ENCODE measurements around the gene TMEM174.

TMEM174 gene

GRCh38 chr5:73154208-73155006 is 18.6 kb upstream of the TMEM174 start:
- no peak for DNase-seq

- no peak for DNase-seq
These were observed 17.4 kb upstream of the TMEM174 start for GRCh38 chr5:73155271-73156222.

GRCh38 chr5:73157414-73158303 is 15.3 kb upstream of the TMEM174 start:
- no peak for DNase-seq

- no peak for DNase-seq
These were observed 14.7 kb upstream of the TMEM174 start for GRCh38 chr5:73158313-73158712.

DNA sequence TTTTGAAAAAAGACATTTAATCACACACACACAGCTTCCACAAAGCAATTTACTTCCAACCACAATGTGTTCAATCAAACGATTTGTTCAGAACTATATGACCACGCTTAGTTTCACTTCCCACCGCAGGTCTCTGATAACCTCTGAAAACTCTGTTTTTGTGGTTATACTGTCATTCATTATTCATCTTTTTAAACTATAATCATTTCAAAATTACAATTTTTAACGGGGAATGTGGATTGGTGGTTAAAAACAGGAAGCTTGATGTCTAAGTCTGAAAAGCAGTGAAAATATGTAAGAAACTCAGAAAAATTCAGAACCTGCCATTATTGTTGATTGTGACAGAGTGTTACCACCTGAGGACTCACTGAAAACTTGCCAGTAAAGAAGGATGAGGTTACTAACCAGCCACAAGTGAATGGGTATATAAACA is 12.7 kb upstream of the TMEM174 start:
- peak in 2 of 5 donors; percentile 41 to 82 for DNase-seq

DNA sequence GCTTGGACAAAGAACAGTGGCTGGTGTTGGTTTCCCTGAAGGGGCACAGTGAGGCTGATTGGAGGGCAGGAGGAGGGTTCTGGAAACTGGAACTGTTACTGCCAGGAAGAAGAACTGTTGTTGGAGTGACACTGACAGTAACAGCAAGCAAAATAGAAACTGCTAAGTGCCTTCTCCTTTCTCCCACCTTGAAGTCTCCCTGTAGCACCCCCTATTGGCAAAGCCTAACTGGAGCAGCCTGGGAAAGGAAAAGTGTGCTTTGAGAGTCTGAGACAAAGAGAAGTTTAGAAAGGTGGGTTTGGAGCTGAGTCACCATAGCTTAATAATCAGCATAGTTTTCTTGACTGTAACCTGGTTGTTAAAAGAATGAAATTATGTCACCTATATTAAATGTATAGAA is 2.5 kb upstream of the TMEM174 start:
- peak in 1 of 5 donors; percentile 23 for DNase-seq

GRCh38 chr5:73171495-73171894 is 1.5 kb upstream of the TMEM174 start:
- DNase-seq, result no peak

- DNase-seq, result no peak
These were observed 1.3 kb downstream of the TMEM174 start for GRCh38 chr5:73174100-73174815.

GRCh38 chr5:73176250-73176649 is 3.3 kb downstream of the TMEM174 start:
- DNase-seq, result no peak

- DNase-seq, result no peak
These were observed 5.3 kb downstream of the TMEM174 start for GRCh38 chr5:73178265-73178664.

DNA sequence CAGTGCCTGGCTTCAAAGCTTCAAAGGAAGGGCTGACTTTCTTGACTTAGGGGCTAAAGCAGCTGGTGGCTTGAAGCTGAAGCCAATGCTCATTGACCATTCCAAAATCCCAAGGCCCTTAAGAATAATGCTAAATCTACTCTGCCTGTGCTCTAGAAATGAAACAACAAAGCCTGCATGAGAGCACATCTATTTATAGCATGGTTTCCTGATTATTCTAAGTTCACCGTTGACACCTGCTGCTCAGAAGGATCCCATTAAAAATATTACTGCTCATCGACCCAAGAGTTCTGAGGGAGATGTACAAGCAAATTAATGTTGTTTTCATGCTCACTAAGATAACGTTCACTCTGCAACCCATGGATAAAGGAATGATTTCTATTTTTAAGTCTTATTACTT is 6.7 kb downstream of the TMEM174 start:
- no peak for DNase-seq

DNA sequence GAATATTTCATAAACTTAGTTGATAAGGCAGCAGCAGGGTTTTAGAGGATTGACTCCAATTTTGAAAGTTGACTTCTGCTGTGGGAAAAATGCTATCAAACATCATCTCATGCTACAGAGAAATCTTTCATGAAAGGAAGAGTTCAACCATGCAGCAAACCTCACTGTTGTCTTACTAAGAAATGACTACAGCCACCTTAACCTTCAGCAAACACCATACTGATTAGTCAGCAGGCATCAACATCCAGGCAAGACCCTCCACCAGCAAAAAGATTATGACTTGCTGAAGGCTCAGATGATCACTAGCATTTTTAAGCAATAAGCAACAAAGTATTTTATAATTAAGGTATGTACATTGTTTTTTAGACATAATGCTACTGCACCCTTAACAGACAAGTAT is 7.6 kb downstream of the TMEM174 start:
- DNase-seq, result no peak

DNA sequence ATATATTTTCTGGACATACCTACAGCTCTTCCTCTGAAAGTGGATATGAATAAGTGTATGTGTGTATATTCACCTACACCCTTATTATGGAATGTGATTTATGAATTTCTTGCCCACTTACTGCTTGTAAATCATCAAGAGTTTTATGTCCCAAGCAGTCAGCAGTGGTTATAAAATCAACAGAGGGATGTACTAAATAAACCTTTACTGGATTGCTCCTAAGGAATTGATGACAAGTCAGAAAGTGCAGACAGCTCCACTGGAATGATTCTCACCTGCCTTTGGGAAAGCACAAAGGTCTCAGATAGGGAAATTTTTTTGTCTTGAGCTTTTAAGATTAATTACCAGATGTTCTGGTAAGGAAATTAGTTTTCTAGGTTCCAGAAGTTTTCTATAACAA is 9.3 kb downstream of the TMEM174 start:
- no peak for DNase-seq

DNA sequence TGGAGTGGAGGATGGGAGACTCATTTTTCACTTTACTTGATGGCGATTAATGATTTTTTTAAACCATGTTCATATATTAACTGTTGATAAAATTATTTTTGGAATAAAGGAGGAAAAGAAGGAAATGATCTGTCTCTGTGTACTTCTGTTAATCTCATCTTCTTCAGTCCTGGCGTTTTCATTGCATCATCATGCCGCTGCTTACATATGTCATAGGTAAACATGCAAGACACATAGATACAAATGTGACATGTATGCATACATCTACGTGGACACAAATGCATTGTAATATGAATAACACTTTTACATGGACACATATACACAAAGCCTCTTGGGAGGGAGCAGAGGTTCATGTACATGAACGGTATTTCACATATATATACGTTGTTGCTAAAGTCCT is 10.0 kb downstream of the TMEM174 start:
- DNase-seq, result no peak

GRCh38 chr5:73183481-73183891 is 10.5 kb downstream of the TMEM174 start:
- DNase-seq, result no peak

DNA sequence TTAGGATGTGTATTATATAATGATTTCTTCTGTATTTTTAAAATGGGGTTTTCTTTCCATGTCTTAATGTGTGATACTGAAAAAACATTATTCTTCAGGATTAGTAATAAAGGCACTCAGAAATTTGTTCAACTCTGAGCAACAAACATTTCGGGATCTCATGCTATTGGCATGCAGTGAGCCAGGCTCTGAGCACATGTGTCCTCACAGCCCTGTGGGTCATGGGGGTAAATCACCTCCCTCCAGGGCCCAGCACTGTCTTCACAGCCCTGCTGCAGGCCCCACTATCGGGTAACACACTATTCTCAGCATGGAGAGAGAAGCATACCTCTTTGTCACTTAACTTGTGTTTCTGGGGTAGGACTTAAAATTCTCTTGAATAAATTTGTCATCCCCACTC is 14.0 kb downstream of the TMEM174 start:
- no peak for DNase-seq

GRCh38 chr5:73188764-73189531 is 16.0 kb downstream of the TMEM174 start:
- DNase-seq, result no peak

DNA sequence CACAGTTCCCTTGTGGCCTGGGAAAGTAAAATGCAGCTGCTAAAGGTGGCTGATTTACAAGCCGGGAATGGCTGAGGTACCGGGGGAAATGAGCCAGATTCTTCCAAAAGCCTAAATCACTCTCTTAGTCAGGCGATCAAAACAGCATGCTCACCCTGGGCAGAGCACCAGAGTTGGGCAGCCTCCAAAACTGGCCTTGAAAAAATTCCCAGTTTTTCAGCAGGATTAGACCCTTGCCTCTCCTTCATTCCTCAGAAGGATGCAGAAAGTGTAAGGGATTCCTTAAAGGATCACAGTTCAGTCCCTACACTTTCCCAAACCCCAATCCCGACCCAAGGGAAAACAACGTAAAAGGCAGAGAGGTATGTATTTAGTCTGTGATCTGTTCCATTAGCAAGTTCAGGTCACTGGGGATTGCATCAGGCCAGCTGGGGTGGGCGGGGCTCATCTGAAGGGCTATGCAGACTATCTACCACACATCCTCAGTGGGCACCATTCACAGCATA is 16.9 kb downstream of the TMEM174 start:
- DNase-seq, result no peak

GRCh38 chr5:73192370-73192769 is 19.4 kb downstream of the TMEM174 start:
- DNase-seq, result no peak

DNA sequence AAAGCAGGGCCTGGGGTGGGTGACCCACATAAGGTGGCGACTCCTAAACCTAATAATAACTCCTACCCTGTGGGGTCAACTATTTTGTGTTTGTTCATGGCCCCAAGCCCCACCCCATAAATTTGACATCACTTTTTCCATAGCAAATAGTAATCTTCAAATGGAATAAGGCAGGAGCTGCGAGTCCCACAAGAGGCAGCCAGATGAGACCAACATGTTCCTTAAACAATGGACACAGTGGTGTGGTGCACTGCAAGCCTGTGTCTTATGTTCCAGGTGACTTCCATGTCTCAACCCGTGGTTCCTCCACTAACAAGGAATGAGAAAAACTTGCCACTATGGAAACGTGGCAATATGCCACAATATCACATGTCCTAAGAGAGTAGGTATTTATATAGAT is 20.6 kb downstream of the TMEM174 start:
- DNase-seq, result no peak

GRCh38 chr5:73196201-73196600 is 23.2 kb downstream of the TMEM174 start:
- DNase-seq, result no peak
